ENCODE measurements around the gene KIF5A.
"Not testable (repeated sequence)": the region's sequence is repeated elsewhere in the genome, so short reads cannot be mapped to it uniquely, and the experiment has no call there.

The KIF5A gene

DNA sequence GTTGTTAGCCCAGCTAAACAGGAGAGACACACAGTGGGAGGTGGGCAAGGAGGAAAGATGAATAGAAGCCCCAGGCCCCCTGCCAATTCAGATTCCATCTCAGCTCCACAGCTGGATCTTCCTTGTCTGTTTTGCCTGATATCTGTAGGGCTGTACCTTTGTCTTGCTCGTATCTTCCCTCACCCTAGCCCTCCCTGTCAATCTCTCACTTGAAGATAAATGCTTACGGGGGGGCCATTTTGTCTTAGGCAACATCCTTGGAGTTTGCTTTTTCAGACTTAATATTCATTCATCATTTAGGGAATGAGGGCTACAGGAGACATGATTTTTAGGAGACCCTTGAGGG lies 2.4 kb downstream of the KIF5A start:
- TF ChIP-seq SUZ12 (IDR thresholded peaks at IDR 0.05; ENCODE audit: extremely low read depth, insufficient read depth, insufficient read length) (no peak), ZNF274 (IDR thresholded peaks at IDR 0.05; ENCODE audit: low read depth, low read length) (no peak), YY1 (IDR thresholded peaks at IDR 0.05; ENCODE audit: insufficient read depth, insufficient read length) (no peak)
- DNase-seq (ENCODE audit: low read depth, low spot score) = no peak
- H3K27me3 ChIP-seq (ENCODE audit: insufficient read depth, insufficient read length) = peaks cover 41% of the 10 kb centered on the region
- H3K9me3 ChIP-seq (ENCODE audit: insufficient read depth, low read length) = no peaks in the 10 kb centered on the region
- no peaks in the 10 kb centered on the region for H3K36me3 ChIP-seq (ENCODE audit: insufficient read depth, insufficient read length, low read length)
- H3K4me3 ChIP-seq (ENCODE audit: insufficient read length, low read depth) = no peak overlapping the region
- peaks cover 4% of the 10 kb centered on the region for H3K4me1 ChIP-seq (ENCODE audit: insufficient read depth, insufficient read length)
- no peak overlapping the region for H3K9ac ChIP-seq (ENCODE audit: insufficient read length, low read depth)

- H3K4me1 ChIP-seq (ENCODE audit: insufficient read depth, insufficient read length) = peaks cover 4% of the 10 kb centered on the region
- no peak overlapping the region for H3K9ac ChIP-seq (ENCODE audit: insufficient read length, low read depth)
Measured at GRCh38 chr12:57552835-57553313, 3.0 kb downstream of the KIF5A start.

GRCh38 chr12:57553343-57554202 lies 3.7 kb downstream of the KIF5A start:
- no peak overlapping the region for H3K4me3 ChIP-seq (ENCODE audit: insufficient read length, low read depth)
- peaks cover 4% of the 10 kb centered on the region for H3K4me1 ChIP-seq (ENCODE audit: insufficient read depth, insufficient read length)

More at GRCh38 chr12:57552835-57553313, 3.0 kb downstream of the KIF5A start:
- Histone ChIP-seq H3K36me3 (ENCODE audit: insufficient read depth, insufficient read length, low read length) (no peaks in the 10 kb centered on the region), H3K4me3 (ENCODE audit: insufficient read length, low read depth) (no peak overlapping the region), H3K27me3 (ENCODE audit: insufficient read depth, insufficient read length) (peaks cover 35% of the 10 kb centered on the region), H3K9me3 (ENCODE audit: insufficient read depth, low read length) (no peaks in the 10 kb centered on the region)
- DNase-seq (ENCODE audit: low read depth, low spot score) = no peak
- TF ChIP-seq ZNF274 (IDR thresholded peaks at IDR 0.05; ENCODE audit: low read depth, low read length) = no peak
- no peak for TF ChIP-seq YY1 (IDR thresholded peaks at IDR 0.05; ENCODE audit: insufficient read depth, insufficient read length)
- no peak for TF ChIP-seq SUZ12 (IDR thresholded peaks at IDR 0.05; ENCODE audit: extremely low read depth, insufficient read depth, insufficient read length)

DNA sequence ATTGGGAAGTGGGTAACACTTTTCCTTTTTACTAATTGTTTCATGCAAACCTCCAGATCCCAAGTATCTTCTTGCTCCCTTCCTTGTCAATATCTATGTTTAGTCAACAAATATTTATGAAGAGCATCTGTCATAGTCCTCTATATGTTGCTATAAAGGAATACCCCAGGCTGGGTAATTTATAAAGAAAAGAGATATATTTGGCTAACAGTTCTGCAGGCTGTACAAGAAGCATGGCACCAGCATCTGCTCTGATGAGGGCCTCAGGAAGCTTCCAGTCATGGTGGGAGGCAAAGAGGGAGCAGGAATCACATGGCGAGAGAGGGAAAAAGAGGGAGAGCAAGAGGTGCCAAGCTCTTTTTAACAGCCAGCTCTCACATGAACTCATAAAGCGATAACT lies 4.6 kb downstream of the KIF5A start:
- TF ChIP-seq SUZ12 (IDR thresholded peaks at IDR 0.05; ENCODE audit: extremely low read depth, insufficient read depth, insufficient read length) (no peak), ZNF274 (IDR thresholded peaks at IDR 0.05; ENCODE audit: low read depth, low read length) (no peak), YY1 (IDR thresholded peaks at IDR 0.05; ENCODE audit: insufficient read depth, insufficient read length) (no peak)
- no peaks in the 10 kb centered on the region for H3K36me3 ChIP-seq (ENCODE audit: insufficient read depth, insufficient read length, low read length)
- H3K9ac ChIP-seq (ENCODE audit: insufficient read length, low read depth) = no peak overlapping the region
- no peak overlapping the region for H3K4me3 ChIP-seq (ENCODE audit: insufficient read length, low read depth)
- H3K4me1 ChIP-seq (ENCODE audit: insufficient read depth, insufficient read length) = peaks cover 4% of the 10 kb centered on the region
- H3K27me3 ChIP-seq (ENCODE audit: insufficient read depth, insufficient read length) = peaks cover 20% of the 10 kb centered on the region
- DNase-seq (ENCODE audit: low read depth, low spot score) = no peak
- no peaks in the 10 kb centered on the region for H3K9me3 ChIP-seq (ENCODE audit: insufficient read depth, low read length)

More at GRCh38 chr12:57553343-57554202, 3.7 kb downstream of the KIF5A start:
- TF ChIP-seq YY1 (IDR thresholded peaks at IDR 0.05; ENCODE audit: insufficient read depth, insufficient read length) (no peak), ZNF274 (IDR thresholded peaks at IDR 0.05; ENCODE audit: low read depth, low read length) (no peak), SUZ12 (IDR thresholded peaks at IDR 0.05; ENCODE audit: extremely low read depth, insufficient read depth, insufficient read length) (no peak)
- Histone ChIP-seq H3K36me3 (ENCODE audit: insufficient read depth, insufficient read length, low read length) (no peaks in the 10 kb centered on the region), H3K9ac (ENCODE audit: insufficient read length, low read depth) (no peak overlapping the region), H3K9me3 (ENCODE audit: insufficient read depth, low read length) (no peaks in the 10 kb centered on the region), H3K27me3 (ENCODE audit: insufficient read depth, insufficient read length) (peaks cover 28% of the 10 kb centered on the region)
- no peak for DNase-seq (ENCODE audit: low read depth, low spot score)

DNA sequence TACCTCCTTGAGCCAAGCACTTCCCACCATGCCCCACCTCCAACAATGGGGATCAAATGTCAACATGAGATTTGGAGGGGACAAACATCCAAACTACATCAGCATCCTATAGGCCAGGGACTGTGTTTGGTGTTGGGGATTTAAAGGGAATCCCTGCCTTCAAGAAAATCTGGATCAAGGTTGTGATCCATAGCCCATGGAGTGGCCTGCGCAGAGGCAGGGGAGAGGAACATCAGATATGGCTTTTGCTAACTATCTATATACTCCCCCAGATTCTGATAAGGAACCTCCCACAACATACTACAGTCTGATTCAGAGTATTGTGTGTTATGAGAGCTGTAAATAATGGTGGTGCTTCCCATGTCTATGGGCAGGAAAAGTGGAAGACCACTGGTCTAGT lies 5.1 kb downstream of the KIF5A start:
- Histone ChIP-seq H3K36me3 (ENCODE audit: insufficient read depth, insufficient read length, low read length) (no peaks in the 10 kb centered on the region), H3K9ac (ENCODE audit: insufficient read length, low read depth) (no peak overlapping the region), H3K4me3 (ENCODE audit: insufficient read length, low read depth) (no peak overlapping the region), H3K9me3 (ENCODE audit: insufficient read depth, low read length) (no peaks in the 10 kb centered on the region), H3K4me1 (ENCODE audit: insufficient read depth, insufficient read length) (peaks cover 4% of the 10 kb centered on the region), H3K27me3 (ENCODE audit: insufficient read depth, insufficient read length) (peaks cover 17% of the 10 kb centered on the region)
- TF ChIP-seq ZNF274 (IDR thresholded peaks at IDR 0.05; ENCODE audit: low read depth, low read length) (no peak), YY1 (IDR thresholded peaks at IDR 0.05; ENCODE audit: insufficient read depth, insufficient read length) (no peak), SUZ12 (IDR thresholded peaks at IDR 0.05; ENCODE audit: extremely low read depth, insufficient read depth, insufficient read length) (no peak)
- no peak for DNase-seq (ENCODE audit: low read depth, low spot score)

GRCh38 chr12:57558864-57559263 lies 9.0 kb downstream of the KIF5A start:
- Histone ChIP-seq H3K9ac (ENCODE audit: insufficient read length, low read depth) (no peak overlapping the region), H3K4me1 (ENCODE audit: insufficient read depth, insufficient read length) (no peaks in the 10 kb centered on the region), H3K27me3 (ENCODE audit: insufficient read depth, insufficient read length) (no peaks in the 10 kb centered on the region), H3K4me3 (ENCODE audit: insufficient read length, low read depth) (no peak overlapping the region), H3K9me3 (ENCODE audit: insufficient read depth, low read length) (no peaks in the 10 kb centered on the region), H3K36me3 (ENCODE audit: insufficient read depth, insufficient read length, low read length) (no peaks in the 10 kb centered on the region)
- TF ChIP-seq SUZ12 (IDR thresholded peaks at IDR 0.05; ENCODE audit: extremely low read depth, insufficient read depth, insufficient read length) (no peak), ZNF274 (IDR thresholded peaks at IDR 0.05; ENCODE audit: low read depth, low read length) (no peak), YY1 (IDR thresholded peaks at IDR 0.05; ENCODE audit: insufficient read depth, insufficient read length) (no peak)
- DNase-seq (ENCODE audit: low read depth, low spot score) = no peak

GRCh38 chr12:57560516-57560915 lies 10.7 kb downstream of the KIF5A start:
- Histone ChIP-seq H3K27me3 (ENCODE audit: insufficient read depth, insufficient read length) (no peaks in the 10 kb centered on the region), H3K4me3 (ENCODE audit: insufficient read length, low read depth) (no peak overlapping the region), H3K9me3 (ENCODE audit: insufficient read depth, low read length) (no peaks in the 10 kb centered on the region), H3K4me1 (ENCODE audit: insufficient read depth, insufficient read length) (no peaks in the 10 kb centered on the region), H3K36me3 (ENCODE audit: insufficient read depth, insufficient read length, low read length) (no peaks in the 10 kb centered on the region), H3K9ac (ENCODE audit: insufficient read length, low read depth) (no peak overlapping the region)
- DNase-seq (ENCODE audit: low read depth, low spot score) = no peak
- TF ChIP-seq YY1 (IDR thresholded peaks at IDR 0.05; ENCODE audit: insufficient read depth, insufficient read length) = no peak
- TF ChIP-seq ZNF274 (IDR thresholded peaks at IDR 0.05; ENCODE audit: low read depth, low read length) = no peak
- no peak for TF ChIP-seq SUZ12 (IDR thresholded peaks at IDR 0.05; ENCODE audit: extremely low read depth, insufficient read depth, insufficient read length)

- not testable (repeated sequence) for H3K9me3 ChIP-seq (ENCODE audit: insufficient read depth, low read length); H3K4me1 ChIP-seq (ENCODE audit: insufficient read depth, insufficient read length); H3K36me3 ChIP-seq (ENCODE audit: insufficient read depth, insufficient read length, low read length); DNase-seq (ENCODE audit: low read depth, low spot score); H3K9ac ChIP-seq (ENCODE audit: insufficient read length, low read depth); H3K4me3 ChIP-seq (ENCODE audit: insufficient read length, low read depth); H3K27me3 ChIP-seq (ENCODE audit: insufficient read depth, insufficient read length)
Measured at GRCh38 chr12:57561117-57561516, 11.3 kb downstream of the KIF5A start.

Data from NT2/D1 (cell line).